CD14-positive monocyte (primary cell): ENCODE measurements around the gene PIH1D1. TPM values are rescaled to one million over a fixed set of nuclear protein-coding genes. Genes with fewer than 3 reads are reported as not detected.

Experiments used
- DNase-seq, 3 donors: peaks; one replicate each; pipeline ENCODE4 v3.0.0-alpha.2; 2011 to 2022
- H2AFZ ChIP-seq: 2 replicates; pipeline ENCODE4 v1.6.0; 2012; ENCODE audit warnings: mild to moderate bottlenecking, low read depth, low read length, inconsistent platforms; ENCODE audit not compliant: insufficient read depth, poor library complexity, severe bottlenecking
- H3K27ac ChIP-seq, 2 donors: 1 replicate in 1 of 2; 2 replicates in 1 of 2; pipeline ENCODE4 v1.5.1; 2012 to 2013; ENCODE audit warnings: low read length in 2 of 2, control low read depth in 1 of 2, inconsistent platforms in 1 of 2, low read depth in 1 of 2, mild to moderate bottlenecking in 1 of 2
- H3K27me3 ChIP-seq, 2 donors: one replicate each; pipeline versions ENCODE4 v1.6.0 to v1.6.1; 2011 to 2013; ENCODE audit warnings: low read length in 2 of 2; ENCODE audit not compliant: control insufficient read depth in 2 of 2, insufficient read depth in 2 of 2
- H3K36me3 ChIP-seq, 2 donors: replicated peaks in 1 of 2; 1 replicate in 1 of 2; 2 replicates in 1 of 2; pipeline versions ENCODE4 v1.5.1 to v1.6.1; 2012 to 2013; ENCODE audit warnings: low read length in 2 of 2, control low read depth in 1 of 2, inconsistent platforms in 1 of 2, mild to moderate bottlenecking in 1 of 2; ENCODE audit not compliant: insufficient read depth in 2 of 2, control insufficient read depth in 1 of 2
- H3K4me1 ChIP-seq, 2 donors: 1 replicate in 1 of 2; 2 replicates in 1 of 2; pipeline versions ENCODE4 v1.5.1 to v1.6.1; 2012 to 2013; ENCODE audit warnings: low read length in 2 of 2, control low read depth in 1 of 2, inconsistent platforms in 1 of 2, mild to moderate bottlenecking in 1 of 2, moderate library complexity in 1 of 2; ENCODE audit not compliant: insufficient read depth in 2 of 2, control insufficient read depth in 1 of 2
- H3K4me2 ChIP-seq: replicated peaks from 2 replicates; pipeline ENCODE3; 2012; ENCODE audit warnings: low read length, moderate library complexity, mild to moderate bottlenecking; ENCODE audit not compliant: poor library complexity, severe bottlenecking; ENCODE audit errors: extremely low read depth
- H3K4me3 ChIP-seq, 3 experiments: fragments of 200-600 bp in 1 of 3; sonication (generic) in 1 of 3; replicated peaks in 1 of 3; 1 replicate in 2 of 3; 2 replicates in 1 of 3; pipeline ENCODE4 v1.5.1; 2011 to 2013; ENCODE audit warnings: low read length in 3 of 3, mild to moderate bottlenecking in 3 of 3, control low read depth in 2 of 3, low read depth in 2 of 3, inconsistent platforms in 1 of 3, moderate library complexity in 1 of 3
- H3K79me2 ChIP-seq: 2 replicates; pipeline ENCODE4 v1.6.0; 2012; ENCODE audit warnings: mild to moderate bottlenecking, control low read depth, inconsistent platforms, low read length, moderate library complexity; ENCODE audit not compliant: insufficient read depth
- H3K9ac ChIP-seq: 2 replicates; pipeline ENCODE4 v1.6.0; 2017; ENCODE audit warnings: low read length, mild to moderate bottlenecking; ENCODE audit not compliant: insufficient read depth, poor library complexity, severe bottlenecking
- H3K9me3 ChIP-seq, 2 donors: replicated peaks in 1 of 2; 1 replicate in 1 of 2; 2 replicates in 1 of 2; pipeline versions ENCODE4 v1.5.1 to v1.6.1; 2012 to 2013; ENCODE audit warnings: low read length in 2 of 2, control low read depth in 1 of 2; ENCODE audit not compliant: control insufficient read depth in 1 of 2, insufficient read depth in 1 of 2
- H4K20me1 ChIP-seq: 2 replicates; pipeline ENCODE4 v1.6.0; 2012; ENCODE audit warnings: mild to moderate bottlenecking, low read length, control low read depth, moderate library complexity; ENCODE audit not compliant: insufficient read depth
- H3K27ac Mint-ChIP-seq, 7 donors: one replicate each; pipeline ENCODE4 v1.8.0; 2020; ENCODE audit warnings: mild to moderate bottlenecking in 7 of 7, mixed read lengths in 7 of 7, moderate library complexity in 6 of 7, inconsistent platforms in 2 of 7
- H3K27me3 Mint-ChIP-seq, 3 donors: one replicate each; pipeline ENCODE4 v1.8.0; 2021 to 2022; ENCODE audit warnings: low read depth in 3 of 3, mild to moderate bottlenecking in 3 of 3, mixed read lengths in 3 of 3, moderate library complexity in 3 of 3, inconsistent platforms in 1 of 3
- H3K36me3 Mint-ChIP-seq, 2 donors: one replicate each; pipeline ENCODE4 v1.8.0; 2020; ENCODE audit warnings: mixed read lengths in 2 of 2, inconsistent platforms in 1 of 2, mild to moderate bottlenecking in 1 of 2
- H3K4me1 Mint-ChIP-seq: one replicate; pipeline ENCODE4 v1.8.0; 2020; ENCODE audit warnings: mild to moderate bottlenecking, mixed read lengths
- H3K4me3 Mint-ChIP-seq, 2 donors: one replicate each; pipeline ENCODE4 v1.8.0; 2020; ENCODE audit warnings: mild to moderate bottlenecking in 2 of 2, mixed read lengths in 2 of 2, moderate library complexity in 1 of 2
- H3K9me3 Mint-ChIP-seq, 7 donors: one replicate each; pipeline ENCODE4 v1.8.0; 2020 to 2022; ENCODE audit warnings: mixed read lengths in 7 of 7, mild to moderate bottlenecking in 6 of 7, moderate library complexity in 6 of 7, inconsistent platforms in 2 of 7
- CTCF ChIP-seq: fragments of 200-600 bp; IDR thresholded peaks from one replicate; pipeline ENCODE4 v1.8.0; 2022; ENCODE audit warnings: antibody characterized with exemption, mild to moderate bottlenecking
- WGBS: methylation state at CpG from one replicate; pipeline ENCODE4 v1.1.5; 2013; ENCODE audit warnings: missing lambda C conversion rate; ENCODE audit not compliant: insufficient coverage; 5-methylcytosine and 5-hydroxymethylcytosine counted together
- intact Hi-C, 2 donors: fragments of 100-400 bp; cut with micrococcal nuclease; formaldehyde crosslinking; loops; one replicate each; pipeline versions ENCODE4 v1.15.0 to v1.15.1; 2023
- polyA plus RNA-seq, 3 donors: library from polyadenylated mRNA; depleted of rRNA in 1 of 3; unstranded in 2 of 3; stranded (reverse) in 1 of 3; fragments of 300-500 nt in 2 of 3; fragments of >200 nt in 1 of 3; fragmentation: Illumina TruSeq in 2 of 3; gene quantifications; 1 replicate in 2 of 3; 2 replicates in 1 of 3; pipeline ENCODE4 v1.2.3, GENCODE V29; 2012 to 2021

Gene PIH1D1
- polyA plus RNA-seq, 3 donors: 62.3 to 102 (median 83.9) TPM

DNA sequence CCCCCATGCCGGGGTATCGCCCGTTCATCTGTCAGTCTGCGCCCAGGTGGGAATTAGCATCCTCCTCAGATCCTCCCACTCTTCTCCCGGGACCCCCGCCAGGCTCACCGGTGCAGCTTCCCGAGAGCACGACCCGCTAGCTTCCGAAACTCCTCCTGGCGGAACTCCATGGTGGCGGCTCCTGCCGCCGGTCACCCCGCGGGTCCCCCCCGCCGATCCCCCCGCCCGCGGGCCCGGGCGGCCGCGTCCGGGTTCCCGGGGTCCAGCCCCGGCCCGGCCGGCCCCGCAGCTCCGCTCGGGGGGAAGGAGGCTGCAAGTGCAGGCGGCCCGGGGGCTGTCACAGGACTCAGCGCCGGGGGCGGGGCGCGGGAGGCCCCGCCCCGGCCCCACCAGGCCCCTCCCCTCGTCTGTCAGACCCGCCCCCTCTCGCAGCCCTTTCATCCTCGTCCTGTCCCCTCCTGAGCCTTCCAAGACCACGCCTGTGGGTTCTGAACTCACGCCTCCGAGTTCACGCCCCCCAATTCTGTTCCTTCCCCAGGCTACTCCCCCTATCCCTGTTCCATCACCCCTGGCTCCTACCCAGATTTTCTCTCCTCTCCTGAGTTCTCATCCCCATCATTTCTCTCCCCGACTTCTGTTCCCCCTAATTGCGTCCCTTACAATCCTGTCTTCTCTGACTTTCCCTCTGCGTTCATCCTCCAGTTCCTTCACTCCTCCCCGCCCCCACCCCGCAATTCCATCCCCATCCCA, 10.2 kb downstream of the PIH1D1 start, which contains the start of gene SLC17A7:
SLC17A7 (minus strand) TSS at position 318 of the 750 bp plus-strand sequence; CDS start at position 170, 148 bp downstream.
- TF ChIP-seq CTCF: no peak
- H3K4me3 Mint-ChIP-seq: peak within 1 kb of the TSS; percentile 80 to 89
- Histone ChIP-seq H2AFZ (peak within 1 kb of the TSS; percentile 99), H3K27me3 (peaks cover 57 to 60% of the 10 kb centered on the region in 2 donors), H3K27ac (no peak within 1 kb of the TSS), H3K36me3 (peaks cover 0 to 1% of the 10 kb centered on the region in 2 donors), H3K9me3 (peaks cover 0 to 25% of the 10 kb centered on the region in 2 donors), H3K79me2 (no peaks in the 10 kb centered on the region), H3K4me3 (peak within 1 kb of the TSS in 1 of 3 experiments; percentile 95), H3K4me2 (peak within 1 kb of the TSS; percentile 100), H4K20me1 (no peaks in the 10 kb centered on the region), H3K4me1 (peaks cover 40 to 49% of the 10 kb centered on the region in 2 donors), H3K9ac (no peak within 1 kb of the TSS)
- peaks cover 45% of the 10 kb centered on the region for H3K4me1 Mint-ChIP-seq
- peaks cover 0 to 31% (median 18%) of the 10 kb centered on the region in 7 donors for H3K9me3 Mint-ChIP-seq
- peak in 1 of 3 donors; percentile 23 for DNase-seq
- peaks cover 16 to 17% of the 10 kb centered on the region in 2 donors for H3K36me3 Mint-ChIP-seq
- H3K27me3 Mint-ChIP-seq: peaks cover 59 to 65% (median 61%) of the 10 kb centered on the region in 3 donors
- intact Hi-C loops: loop anchor here in 1 of 2 donors (5.0 kb wide), 1 partner anchor 49 kb away; no protein-coding TSS in a partner anchor
- 7% methylated on average over 46 of the region's 56 CpGs for WGBS
- peak within 1 kb of the TSS in 1 of 7 donors; percentile 36 for H3K27ac Mint-ChIP-seq

GRCh38 chr19:49440439-49441209, 11.0 kb downstream of the PIH1D1 start:
- TF ChIP-seq CTCF: no peak
- intact Hi-C loops: loop anchor here in 1 of 2 donors (5.0 kb wide), 1 partner anchor 48 kb away; no protein-coding TSS in a partner anchor
- Histone ChIP-seq H3K27ac (no peak overlapping the region), H3K9me3 (peaks cover 0 to 31% of the 10 kb centered on the region in 2 donors), H4K20me1 (no peaks in the 10 kb centered on the region), H3K4me1 (peaks cover 38 to 47% of the 10 kb centered on the region in 2 donors), H2AFZ (no peak overlapping the region), H3K36me3 (no peaks in the 10 kb centered on the region), H3K4me3 (no peak overlapping the region), H3K27me3 (peaks cover 63 to 68% of the 10 kb centered on the region in 2 donors), H3K9ac (no peak overlapping the region), H3K79me2 (no peaks in the 10 kb centered on the region), H3K4me2 (peak overlapping the region; percentile 100)
- Mint-ChIP-seq H3K9me3 (peaks cover 0 to 37% (median 24%) of the 10 kb centered on the region in 7 donors), H3K4me3 (peak overlapping the region; percentile 47 to 89), H3K36me3 (peaks cover 10 to 17% of the 10 kb centered on the region in 2 donors), H3K4me1 (peaks cover 43% of the 10 kb centered on the region), H3K27ac (no peak overlapping the region), H3K27me3 (peaks cover 66 to 73% (median 69%) of the 10 kb centered on the region in 3 donors)
- WGBS: 30% methylated on average over 14 of the region's 19 CpGs
- DNase-seq: no peak
